GM21447 (cell line): ENCODE results near the gene SMG1.
"Not testable (repeated sequence)": the region's sequence is repeated elsewhere in the genome, so short reads cannot be mapped to it uniquely, and the experiment has no call there.

Experiments used
- ATAC-seq: cut with Tn5 transposase; IDR thresholded peaks from one replicate; pipeline ENCODE4 v1.9.1; 2021; ENCODE audit not compliant: unreplicated experiment

SMG1 gene

DNA sequence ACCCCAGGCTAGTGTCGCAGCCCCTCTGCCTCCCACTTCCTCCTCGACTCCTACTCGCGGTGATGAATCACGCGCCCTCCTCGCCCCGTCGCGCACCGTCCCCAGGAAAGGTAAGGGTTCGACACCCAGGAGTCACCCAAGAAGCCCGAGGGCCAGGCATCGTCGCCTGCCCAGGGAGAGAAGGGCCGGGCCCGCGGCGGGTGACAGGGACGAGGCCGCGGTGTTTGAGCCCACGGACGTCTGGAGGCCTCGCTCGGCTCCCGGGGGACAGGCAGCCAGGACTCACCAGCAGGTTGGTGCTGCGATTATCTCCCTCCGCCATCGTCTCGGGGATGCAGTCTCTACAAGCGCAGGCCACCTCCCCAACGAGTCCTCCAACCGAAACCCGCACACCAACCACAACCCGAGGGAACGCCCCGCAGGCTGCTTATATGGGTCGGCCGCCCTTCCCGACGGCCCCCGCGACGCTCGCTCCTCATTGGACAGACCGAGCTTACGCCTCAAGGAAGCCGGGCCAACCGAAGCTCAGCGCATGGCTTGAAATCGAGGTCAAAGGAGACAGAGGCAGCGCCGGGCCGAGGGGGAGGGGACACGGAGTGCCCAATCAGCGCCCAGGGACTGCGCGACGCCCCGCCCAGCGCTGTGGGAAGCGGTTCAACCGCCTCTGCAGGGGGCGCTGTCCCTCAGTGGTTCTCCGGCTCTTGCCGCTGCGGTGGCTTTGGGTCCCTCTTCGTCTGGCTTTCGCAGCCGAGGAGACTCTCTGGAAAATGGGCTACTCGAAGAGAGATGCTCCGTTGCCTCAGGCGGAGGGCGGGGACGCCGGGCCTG is 124.8 kb downstream of the SMG1 start, which contains the start of gene ARL6IP1:
Gene ARL6IP1 (minus strand): TSS at position 405 of the 828 bp plus-strand sequence. CDS start 83 bp downstream, at position 322.
- ATAC-seq: peak; percentile 85

DNA sequence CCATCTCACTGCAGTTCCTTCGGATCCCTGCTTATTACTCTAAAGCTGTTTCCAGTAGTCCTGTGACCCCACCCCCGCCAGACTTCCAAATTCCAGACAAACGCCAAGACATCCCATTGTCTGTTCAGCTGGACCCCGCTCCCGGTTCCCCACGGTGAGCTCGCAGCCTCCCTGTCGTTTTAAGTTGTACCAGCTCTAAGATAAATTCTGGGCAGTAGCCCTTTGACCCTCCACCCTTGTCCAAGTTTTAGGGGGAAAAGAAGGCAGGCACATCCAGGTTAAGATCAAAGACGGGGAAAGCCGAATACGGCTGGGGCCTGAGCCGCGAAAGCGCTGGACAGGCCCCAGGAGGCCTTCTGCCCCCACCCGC is 125.4 kb downstream of the SMG1 start:
- no peak for ATAC-seq

DNA sequence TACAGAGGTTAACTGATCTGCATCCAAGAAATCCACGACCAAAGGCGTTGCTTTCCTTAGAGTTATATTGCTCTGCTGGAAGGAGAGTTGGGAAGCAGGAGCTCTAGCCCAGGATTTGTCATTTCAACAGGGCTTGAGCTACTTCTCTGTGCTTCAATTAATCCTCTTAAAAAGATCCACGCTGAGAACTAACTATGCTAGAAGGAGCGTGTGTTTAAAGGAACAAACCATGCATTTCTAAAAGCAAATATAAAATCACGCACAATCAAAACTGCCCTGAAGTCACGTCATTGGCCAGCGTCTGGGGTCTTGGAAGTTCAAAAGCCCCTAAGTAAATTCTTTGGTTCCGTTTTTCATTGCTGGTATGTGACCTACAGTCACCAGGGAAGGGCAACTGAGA is 125.9 kb downstream of the SMG1 start:
- ATAC-seq: no peak

DNA sequence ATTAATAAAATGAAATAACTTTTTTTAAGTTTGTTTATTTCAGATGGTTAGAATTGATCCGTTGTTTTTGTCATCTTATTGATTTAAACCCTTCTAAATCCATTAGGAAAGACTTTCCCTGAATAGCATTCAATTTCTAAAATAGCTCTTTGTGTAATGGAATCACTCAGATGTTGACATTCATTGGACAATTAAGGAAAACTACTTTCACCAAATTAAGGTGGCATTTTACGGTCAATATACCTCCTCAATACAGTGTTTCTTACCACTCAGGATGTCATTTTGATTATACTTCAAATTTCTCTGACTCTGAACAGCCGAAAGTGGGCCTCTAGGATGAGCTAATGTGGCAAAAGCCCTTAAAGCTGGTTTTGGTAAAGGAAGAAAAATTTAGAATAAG is 126.7 kb downstream of the SMG1 start:
- no peak for ATAC-seq

DNA sequence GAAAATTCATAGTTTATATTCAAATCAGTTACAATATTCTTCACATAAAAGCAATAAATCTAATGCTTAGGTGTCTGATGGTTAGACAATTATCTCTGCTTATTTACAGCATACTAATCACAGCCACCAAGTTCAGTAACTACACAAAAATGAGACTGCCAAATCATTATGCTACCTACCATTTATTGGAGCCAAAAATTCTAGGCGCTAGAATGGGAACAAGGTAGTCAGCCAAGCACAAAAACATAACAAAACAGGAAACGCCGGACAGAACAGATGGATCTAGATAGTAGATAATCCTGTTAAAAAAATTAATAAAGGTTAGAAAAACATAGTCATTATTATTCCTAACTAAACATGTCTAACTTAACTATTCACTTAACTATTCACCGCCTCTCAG is 128.5 kb downstream of the SMG1 start:
- no peak for ATAC-seq

DNA sequence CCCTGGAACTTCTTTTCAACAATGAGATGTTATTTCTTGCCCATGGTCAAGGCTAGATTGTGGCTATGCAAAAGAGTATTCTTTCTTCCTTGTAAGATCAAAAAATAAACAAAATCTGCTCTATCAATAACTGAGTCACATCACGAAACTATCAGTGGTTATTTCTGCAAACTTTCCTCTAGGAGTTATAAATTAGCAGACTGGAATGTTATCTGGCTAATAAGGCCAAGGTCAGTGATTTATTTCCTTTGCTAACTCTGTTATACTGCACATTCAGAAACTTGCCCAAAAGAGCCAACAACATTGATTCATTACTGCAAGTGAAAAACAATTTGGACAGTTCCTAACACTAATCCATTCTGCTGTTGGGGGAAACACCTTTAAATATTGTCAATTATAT is 129.8 kb downstream of the SMG1 start:
- no peak for ATAC-seq

DNA sequence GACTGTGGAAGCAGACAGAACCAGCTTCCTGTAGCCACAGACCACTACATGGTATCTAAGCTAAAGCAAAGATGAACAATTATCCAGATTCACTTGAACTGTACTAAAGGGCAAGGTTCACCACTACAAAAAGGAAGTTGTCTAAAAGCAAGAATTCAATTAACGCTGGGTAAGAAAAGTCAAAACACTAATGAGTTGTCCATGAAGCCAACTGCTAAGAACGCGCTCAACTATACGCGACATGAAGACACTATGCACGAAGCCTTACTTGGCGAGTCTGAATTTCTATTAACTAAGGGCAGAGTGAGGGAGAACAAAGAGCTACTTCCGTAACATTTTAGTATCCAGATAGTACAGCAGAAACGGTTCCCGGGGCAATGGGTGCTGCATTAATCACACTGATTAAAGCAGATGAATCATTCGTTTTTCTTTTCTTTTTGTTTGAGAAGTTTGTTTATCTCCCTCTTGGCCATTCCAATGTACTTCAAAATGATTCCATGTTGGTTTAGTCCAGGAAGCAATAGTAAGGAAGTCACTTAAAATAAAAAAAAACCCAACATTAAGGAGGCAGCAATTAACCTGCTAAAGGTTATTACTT is 133.3 kb downstream of the SMG1 start:
- no peak for ATAC-seq

DNA sequence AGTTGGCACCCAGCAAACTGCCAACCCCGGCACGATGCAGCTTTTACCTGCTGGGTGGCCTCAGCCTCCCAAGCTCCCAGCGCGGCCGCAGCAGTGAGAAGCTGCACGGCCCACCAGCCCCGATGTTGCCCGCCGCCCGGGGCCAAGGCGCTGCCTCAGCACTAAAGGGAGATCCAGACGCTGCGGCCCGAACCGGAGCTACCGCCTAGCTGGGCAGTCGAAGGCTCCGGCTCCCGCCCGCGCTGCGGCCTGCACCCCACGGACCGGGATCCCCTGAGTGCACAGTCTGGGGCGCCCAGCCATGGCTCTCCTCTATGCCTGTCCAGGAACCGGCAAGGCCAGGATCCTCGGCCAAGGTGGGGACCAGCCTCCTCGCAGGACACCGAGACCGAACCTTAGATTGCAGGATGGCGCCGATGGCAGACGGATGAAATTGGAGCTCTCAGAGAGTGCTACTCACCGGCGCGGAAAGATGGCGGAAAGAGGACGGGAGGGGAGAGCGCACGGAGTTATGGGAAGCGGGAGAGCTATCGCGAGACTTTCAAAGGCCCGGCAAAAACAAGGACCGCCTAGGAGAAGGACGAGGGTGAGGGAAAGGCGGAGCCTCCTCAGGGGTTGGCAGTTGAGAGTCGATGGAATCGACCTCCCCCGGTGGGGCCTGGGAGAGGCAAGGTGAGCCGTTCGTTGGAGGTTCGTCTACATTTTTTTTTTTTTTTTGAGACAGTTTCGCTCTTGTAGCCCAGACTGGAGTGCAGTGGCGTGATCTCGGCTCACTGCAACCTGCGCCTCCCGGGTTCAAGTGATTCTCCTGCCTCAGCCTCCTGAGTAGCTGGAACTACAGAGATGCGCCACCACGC is 136.1 kb downstream of the SMG1 start, which contains the start of gene RPS15A:
Gene RPS15A (minus strand): TSS at position 485 of the 857 bp plus-strand sequence. CDS start 1,221 bp downstream, outside the sequence.
- peak; percentile 91 for ATAC-seq

DNA sequence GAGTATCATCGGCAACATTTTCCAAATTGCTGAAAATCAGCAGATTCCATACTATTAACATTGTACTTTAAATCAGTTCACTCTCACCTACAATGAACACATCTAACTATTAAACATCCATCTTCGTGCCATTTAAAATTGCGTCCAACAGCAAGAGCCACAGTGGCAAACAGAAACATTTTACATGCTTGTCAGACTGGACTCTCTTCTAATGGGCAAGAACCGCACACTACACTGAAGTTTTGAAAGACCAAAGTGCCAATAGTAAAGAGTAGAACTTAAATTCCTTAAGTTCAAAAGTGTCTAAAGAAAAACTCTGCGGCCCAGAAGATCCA is 136.7 kb downstream of the SMG1 start:
- no peak for ATAC-seq

DNA sequence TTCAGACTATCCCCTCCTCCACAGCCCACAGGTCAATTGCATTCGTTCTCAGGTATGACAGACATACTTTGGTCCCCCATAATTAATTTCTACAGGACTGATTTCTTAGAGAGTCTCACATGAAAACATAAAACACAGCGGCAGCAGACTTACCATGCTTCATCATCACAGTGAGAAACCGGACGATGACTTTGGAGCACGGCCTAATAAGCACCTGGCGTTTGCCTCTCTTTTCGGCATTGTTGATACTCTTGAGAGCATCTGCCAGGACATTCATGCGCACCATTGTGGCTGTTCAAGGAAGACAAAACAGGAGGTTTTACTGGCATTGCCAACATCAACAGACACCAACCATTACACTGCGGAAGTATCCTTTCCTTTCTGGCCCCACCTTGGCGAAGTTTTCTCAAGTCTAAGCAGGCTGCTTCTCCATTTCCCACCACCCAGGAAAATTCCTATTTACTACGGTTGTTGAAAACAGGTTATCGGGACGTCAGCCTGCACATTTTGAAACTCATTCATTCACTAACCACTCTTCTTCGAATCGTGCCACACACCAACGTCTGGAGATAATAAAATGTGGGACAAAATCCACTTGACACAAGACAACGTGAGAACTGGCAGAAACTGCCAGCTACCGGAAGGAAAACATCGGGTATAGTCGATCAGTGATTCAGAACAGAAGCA is 137.2 kb downstream of the SMG1 start:
- no peak for ATAC-seq

DNA sequence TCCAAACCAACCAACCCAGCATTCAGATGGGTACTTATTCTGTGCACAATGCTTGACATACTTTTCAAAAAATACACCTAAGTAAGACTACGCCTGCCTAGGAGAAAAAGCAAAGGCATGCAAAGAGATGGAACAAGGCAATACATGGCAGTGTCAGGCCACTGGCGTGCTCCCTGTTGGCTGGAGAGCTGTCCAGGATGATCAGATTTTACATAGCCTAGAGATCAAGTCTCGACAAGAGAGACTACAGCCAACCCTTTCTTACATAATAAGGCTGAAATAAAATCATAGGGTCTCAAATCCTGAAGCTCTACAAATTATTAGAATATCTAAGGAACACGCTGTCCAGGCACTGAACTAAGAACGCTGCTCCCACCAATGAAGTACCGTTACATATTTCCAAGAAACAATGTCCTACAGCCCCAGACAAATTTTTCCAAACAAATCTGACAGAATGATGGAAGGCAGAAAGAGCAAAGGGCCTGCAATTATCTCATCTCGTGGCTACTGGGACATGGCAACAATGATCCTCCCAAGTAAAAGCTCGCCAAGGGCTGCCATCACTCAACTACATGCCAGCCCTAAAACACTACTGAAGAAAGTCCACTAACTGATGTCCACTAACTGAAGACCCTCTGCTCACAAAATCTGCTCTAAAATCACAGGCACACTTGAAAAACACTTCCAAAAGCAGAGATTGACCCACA is 141.1 kb downstream of the SMG1 start:
- ATAC-seq: no peak

DNA sequence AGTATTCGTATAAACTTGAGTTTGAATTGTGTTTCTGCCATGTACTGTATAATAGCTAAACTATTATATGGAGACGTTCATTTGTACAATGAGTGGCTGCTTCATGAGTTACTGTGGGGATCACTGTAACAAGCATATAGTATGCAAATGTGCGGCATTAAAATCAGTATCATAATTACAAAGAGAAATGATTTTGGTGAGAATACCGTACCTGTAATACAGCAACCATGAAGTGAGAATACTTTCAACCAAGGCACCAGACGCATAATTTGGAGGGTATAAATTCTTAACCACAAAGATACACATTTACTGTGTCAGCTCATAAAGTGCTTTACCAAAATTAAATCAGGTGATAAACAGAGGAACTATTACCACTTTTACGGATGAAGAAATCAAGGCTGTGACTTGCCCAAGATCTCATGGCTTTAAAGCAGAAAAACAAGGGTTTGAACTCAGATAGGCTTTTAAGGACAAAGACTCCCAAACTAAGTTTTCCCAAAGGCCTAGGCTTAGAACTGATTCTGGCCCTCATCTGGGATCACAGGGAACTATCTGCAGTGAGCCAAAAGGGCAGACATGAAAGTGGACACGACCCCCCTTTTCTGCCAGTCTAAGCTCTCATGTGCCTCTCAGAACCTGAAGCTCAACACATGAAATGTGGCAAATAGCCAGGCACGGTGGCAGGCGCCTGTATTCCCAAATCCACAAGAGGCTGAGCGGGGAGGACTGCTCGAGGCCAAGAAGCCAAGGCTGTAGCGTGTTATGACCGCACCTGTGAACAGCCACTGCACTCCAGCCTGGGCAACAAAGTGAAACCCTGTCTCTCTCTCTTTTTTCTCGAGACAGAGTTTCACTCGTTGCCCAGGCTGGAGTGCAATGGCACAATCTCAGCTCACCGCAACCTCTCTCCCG is 142.5 kb downstream of the SMG1 start:
- no peak for ATAC-seq

DNA sequence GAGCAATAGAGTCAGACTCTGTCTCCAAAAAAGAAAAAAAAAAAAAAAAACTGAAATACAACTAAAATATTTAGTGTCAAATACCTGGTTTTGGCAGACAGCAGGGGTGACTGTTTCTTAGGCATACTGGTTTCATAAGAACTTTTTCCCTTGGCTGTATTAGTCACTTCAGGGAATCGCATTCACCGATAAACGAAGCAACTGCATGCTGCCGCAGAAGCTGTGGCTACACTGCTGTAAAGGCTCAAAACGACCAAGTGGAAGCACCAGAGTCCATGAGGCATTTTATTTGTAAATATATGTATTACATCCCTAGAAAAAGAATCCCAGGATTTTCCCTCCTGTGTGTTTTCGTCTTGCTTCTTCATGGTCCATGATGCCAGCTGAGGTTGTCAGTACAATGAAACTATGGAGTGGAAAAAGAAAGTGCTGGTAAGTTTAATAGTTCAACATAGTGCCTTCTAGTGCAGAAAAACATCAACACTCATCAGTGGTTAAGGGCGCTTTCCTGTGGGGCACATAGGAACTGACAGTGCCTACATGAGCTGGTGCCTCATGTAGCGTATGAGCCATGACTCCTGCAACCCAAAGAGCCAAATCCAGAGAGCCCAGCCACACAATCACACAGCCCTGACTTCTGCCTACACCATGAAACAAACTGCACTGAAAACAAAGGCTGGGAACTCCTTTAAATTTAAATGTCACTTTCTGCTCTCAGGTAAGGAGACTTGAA is 143.3 kb downstream of the SMG1 start:
- no peak for ATAC-seq

DNA sequence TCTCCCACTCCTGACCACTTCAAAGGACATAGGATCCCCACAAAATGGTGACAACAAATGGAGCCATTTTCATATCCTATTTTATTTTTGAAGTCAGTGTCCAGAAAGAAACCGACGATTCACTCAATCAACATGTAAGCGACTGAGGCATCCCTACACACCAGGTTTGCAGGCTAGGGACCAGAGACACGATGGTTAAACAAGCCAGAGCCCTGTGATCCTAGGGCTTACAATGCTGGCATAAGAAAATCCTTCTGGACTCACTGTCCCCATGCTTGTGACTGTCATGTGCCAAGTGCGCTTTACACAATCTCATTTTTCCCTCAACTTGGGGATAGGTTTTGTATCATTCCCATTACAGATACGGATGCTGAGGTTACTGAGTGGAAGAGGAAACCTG is 145.0 kb downstream of the SMG1 start:
- ATAC-seq: not testable (repeated sequence)

DNA sequence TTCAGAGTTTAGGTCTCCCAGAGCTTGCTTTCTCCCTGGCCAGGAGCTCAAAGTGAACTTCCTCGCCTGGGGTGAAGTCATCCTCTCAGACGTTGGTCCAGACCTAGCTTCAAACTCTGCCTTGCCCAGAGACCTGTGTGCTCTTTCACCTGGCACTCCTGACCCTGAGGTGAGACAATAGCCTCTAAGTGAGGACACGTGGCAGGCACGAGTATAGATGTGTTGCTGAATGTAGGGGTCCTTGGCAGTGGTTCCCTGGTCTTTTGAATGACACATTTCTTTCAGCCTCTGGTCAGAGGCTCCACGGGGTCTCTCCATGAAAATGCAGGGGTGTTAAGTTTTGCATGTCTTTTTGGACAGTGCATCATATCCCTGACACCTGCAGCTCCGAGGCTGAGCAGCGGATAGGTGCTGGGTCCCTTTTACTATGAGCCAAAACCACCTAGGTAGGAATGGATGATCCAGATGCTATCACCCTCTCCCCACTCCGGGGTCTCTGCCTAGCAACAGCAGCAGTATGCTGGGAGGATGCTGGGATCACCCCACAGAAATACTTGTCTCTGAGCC is 145.7 kb downstream of the SMG1 start:
- ATAC-seq: not testable (repeated sequence)

DNA sequence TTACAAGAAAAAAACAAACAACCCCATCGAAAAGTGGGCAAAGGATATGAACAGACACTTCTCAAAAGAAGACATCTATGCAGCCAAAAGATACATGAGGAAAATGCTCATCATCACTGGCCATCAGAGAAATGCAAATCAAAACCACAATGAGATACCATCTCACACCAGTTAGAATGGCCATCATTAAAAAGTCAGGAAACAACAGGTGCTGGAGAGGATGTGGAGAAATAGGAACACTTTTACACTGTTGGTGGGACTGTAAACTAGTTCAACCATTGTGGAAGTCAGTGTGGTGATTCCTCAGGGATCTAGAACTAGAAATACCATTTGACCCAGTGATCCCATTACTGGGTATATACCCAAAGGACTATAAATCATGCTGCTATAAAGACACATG is 148.5 kb downstream of the SMG1 start:
- not testable (repeated sequence) for ATAC-seq

DNA sequence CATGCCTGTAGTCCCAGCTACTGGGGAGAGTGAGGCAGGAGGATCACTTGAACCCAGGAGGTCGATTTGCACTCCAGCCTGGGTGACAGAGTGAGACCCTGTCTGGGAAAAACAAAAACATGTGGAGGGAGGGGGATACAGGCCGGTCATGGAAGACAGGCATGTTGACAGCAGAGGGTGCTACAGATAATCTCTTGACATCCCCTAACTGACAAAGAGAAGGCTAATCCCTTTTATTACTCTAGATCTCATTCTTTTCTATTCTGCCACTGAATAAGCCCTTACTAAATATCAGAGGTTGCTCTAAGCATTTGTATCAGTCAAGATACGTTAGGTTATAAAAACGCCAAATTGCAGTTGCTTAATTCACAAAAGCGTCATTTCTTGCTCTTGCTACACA is 149.9 kb downstream of the SMG1 start:
- ATAC-seq: not testable (repeated sequence)

DNA sequence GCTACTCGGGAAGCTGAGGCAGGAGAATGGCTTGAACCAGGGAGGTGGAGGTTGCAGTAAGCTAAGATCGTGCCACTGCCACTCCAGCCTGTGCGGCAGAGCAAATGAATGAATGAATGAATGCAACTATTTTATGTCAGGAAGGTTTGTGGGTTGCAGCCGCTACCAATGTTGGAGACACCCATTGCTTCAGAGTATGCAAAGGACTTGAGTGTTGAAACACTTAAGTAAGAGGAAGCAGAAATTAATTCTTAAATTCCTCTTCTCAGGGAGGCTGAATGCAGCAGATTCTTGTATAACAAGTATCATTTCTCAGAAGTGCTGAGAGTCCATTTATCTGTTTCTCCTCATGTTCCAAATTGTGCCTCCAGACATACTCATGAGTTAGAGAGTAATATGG is 151.6 kb downstream of the SMG1 start:
- not testable (repeated sequence) for ATAC-seq
